Measurements from ENCODE around the gene FAM228B.
"Not testable (repeated sequence)": the region's sequence is repeated elsewhere in the genome, so short reads cannot be mapped to it uniquely, and the experiment has no call there.

The FAM228B gene

GRCh38 chr2:24162494-24162893, 39.2 kb downstream of the FAM228B start:
- no peak for DNase-seq

GRCh38 chr2:24163186-24163585, 39.9 kb downstream of the FAM228B start:
- DNase-seq, result no peak

- no peak for DNase-seq
Observed at GRCh38 chr2:24163601-24164000, 40.3 kb downstream of the FAM228B start.

- DNase-seq, result no peak
Observed at GRCh38 chr2:24164416-24164973, 41.2 kb downstream of the FAM228B start.

GRCh38 chr2:24169023-24169422, 45.8 kb downstream of the FAM228B start:
- no peak for DNase-seq

- DNase-seq, result no peak
Observed at GRCh38 chr2:24174851-24175277, 51.6 kb downstream of the FAM228B start, which contains the start of gene FAM228A. Gene FAM228A (plus strand): TSS chr2:24175053. CDS start chr2:24175481, 428 bp downstream.

GRCh38 chr2:24175631-24176187, 52.4 kb downstream of the FAM228B start:
- DNase-seq, result no peak

GRCh38 chr2:24176326-24176725, 53.1 kb downstream of the FAM228B start:
- DNase-seq, result no peak

- DNase-seq, result no peak
Observed at GRCh38 chr2:24179683-24180082, 56.4 kb downstream of the FAM228B start.

- DNase-seq, result no peak
Observed at GRCh38 chr2:24181849-24182248, 58.6 kb downstream of the FAM228B start.

- DNase-seq, result no peak
Observed at GRCh38 chr2:24182507-24182906, 59.2 kb downstream of the FAM228B start.

- no peak for DNase-seq
Observed at GRCh38 chr2:24183366-24184069, 60.2 kb downstream of the FAM228B start.

GRCh38 chr2:24189551-24189950, 66.3 kb downstream of the FAM228B start:
- DNase-seq, result no peak

- DNase-seq, result no peak
Observed at GRCh38 chr2:24190503-24190902, 67.2 kb downstream of the FAM228B start.

- no peak for DNase-seq
Observed at GRCh38 chr2:24191156-24191555, 67.9 kb downstream of the FAM228B start.

- DNase-seq, result no peak
Observed at GRCh38 chr2:24191848-24192247, 68.6 kb downstream of the FAM228B start.

GRCh38 chr2:24197213-24197612, 73.9 kb downstream of the FAM228B start:
- DNase-seq, result not testable (repeated sequence)

GRCh38 chr2:24199968-24200590, 76.8 kb downstream of the FAM228B start:
- no peak for DNase-seq

- DNase-seq, result no peak
Observed at GRCh38 chr2:24200799-24201198, 77.5 kb downstream of the FAM228B start.

- DNase-seq, result no peak
Observed at GRCh38 chr2:24203029-24203786, 79.9 kb downstream of the FAM228B start.

GRCh38 chr2:24203787-24204150, 80.5 kb downstream of the FAM228B start:
- no peak for DNase-seq

- no peak for DNase-seq
Observed at GRCh38 chr2:24204505-24204904, 81.2 kb downstream of the FAM228B start.

- no peak for DNase-seq
Observed at GRCh38 chr2:24205131-24205530, 81.9 kb downstream of the FAM228B start.
